GM18951 (cell line): ENCODE measurements around the gene PDHA1.

ENCODE experiments used
- POLR2A ChIP-seq: IDR thresholded peaks from 4 replicates; pipeline ENCODE4 v1.6.1; 2011; ENCODE audit warnings: mild to moderate bottlenecking; ENCODE audit not compliant: insufficient read length, insufficient read depth; ENCODE audit errors: extremely low read depth
- in situ Hi-C: fragments of 300-500 bp; cut with MboI; formaldehyde crosslinking; loops from one replicate; pipeline ENCODE4 v1.12.0; 2022; ENCODE audit warnings: low sequenced_read_pairs, mixed read lengths, inconsistent platforms; ENCODE audit not compliant: unreplicated experiment

PDHA1 gene

DNA sequence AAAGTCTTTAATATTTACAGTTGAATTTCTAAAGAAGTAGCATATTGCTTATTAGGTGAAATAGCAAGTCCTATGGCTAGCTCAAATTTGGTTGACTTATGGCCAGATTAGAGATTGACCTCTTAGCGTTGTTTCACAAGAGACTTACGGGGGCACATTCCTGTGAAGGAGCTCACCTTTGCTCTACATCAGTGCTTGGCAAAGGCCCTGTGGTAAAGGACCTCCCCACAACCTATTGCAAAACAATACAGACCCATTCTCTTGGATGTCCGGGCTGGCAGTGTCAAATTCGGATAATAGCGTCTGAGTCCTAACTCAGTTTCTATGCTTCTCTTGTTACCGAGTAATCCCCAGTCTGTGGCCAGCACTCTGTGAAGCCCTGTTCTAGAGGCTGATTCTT lies 10.9 kb downstream of the PDHA1 start:
- TF ChIP-seq POLR2A = no peak
- in situ Hi-C loops = no loop called here

DNA sequence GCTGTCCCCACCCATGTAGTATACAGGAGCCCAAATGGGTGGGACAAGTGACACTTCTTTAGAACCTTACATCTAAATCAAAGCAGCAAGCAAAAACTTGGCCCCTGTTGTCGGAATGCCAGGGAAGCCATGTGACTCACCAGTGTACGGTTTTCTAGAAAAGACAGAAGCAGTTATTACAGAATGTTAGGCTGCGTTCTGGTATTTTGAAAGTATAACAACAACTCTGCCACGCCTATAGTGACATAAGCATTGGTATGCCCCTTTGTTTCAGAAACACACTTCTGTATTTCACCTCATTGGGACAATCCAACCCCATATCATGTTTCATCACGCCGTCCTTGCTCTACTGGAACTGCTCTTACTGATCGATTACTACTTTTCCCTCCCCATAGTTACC lies 14.8 kb downstream of the PDHA1 start:
- in situ Hi-C loops = no loop called here
- no peak for TF ChIP-seq POLR2A

DNA sequence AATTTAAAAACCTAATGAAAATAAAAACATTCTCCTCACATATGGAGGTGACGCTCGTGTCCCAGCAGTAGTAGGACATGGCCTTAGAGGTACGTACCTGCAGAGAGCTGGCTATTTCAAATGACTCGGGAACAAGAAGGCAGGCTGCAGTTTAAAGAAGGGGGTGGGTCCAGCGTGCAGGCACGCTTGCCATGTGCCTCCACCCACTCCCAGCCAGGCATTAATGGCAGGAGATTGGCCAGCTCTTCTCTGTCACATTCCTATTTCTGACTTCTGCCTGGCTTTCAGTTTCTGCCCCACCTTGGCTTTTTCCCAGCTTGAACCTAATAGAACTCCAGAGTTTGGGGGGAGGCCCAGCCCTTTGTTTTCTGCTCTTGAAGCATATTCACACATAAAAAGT lies 17.2 kb downstream of the PDHA1 start:
- in situ Hi-C loops = no loop called here
- no peak for TF ChIP-seq POLR2A

DNA sequence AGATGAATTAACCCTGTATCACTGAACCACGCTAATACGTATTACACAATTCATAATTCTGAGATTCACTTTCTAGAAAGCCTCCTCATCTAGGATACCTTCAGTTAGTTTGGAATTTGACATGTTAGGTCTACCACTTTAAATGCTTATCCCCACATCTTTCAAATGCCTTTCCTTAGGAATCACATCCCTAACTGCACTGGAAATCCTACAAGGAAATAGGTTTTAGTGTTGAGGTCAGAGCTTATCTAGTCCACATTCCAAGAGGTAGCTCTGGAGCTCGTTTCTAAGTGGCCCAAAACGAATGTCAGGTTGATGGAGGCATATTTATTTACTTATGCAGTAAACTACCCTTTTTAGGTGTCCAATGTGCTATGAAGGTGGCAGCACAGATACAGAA lies 18.0 kb downstream of the PDHA1 start:
- in situ Hi-C loops = no loop called here
- TF ChIP-seq POLR2A = no peak

DNA sequence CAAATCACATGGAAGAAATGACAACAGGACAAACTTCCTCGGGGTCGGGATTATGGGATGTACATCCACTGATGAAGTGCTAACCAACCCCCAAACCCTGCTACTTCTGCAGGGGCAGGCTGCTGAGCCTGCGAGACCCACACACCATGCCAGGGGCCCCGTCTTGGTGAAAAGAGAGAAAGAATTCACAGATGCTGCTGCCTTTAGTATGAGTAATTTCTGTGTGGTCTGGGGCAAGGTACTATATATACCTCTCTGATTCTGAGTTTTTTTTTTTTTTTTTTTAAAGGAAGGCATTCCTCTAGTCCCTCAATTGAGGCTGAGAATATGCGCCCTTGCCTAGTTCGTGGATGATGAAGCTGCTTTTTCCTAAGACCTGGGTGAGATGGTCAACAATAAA lies 24.8 kb downstream of the PDHA1 start:
- no peak for TF ChIP-seq POLR2A
- in situ Hi-C loops = no loop called here

DNA sequence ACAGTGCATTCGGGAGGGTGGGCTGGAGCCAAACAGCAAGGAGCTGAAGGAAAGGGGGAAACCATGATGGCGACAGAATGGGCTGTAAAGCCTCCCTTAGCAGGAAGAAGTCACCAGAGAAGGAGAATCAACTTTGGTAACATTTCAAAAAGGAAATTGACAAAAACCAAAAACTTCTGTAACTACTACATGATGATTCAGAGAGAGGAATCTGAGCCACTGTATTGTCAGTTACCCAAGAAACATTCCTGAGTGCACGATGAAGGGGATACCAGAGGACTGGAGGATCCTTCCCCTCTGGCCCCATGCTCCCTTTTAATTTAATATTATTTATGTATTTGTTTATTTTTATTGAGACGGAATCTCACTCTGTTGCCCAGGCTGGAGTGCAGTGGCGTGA lies 26.3 kb downstream of the PDHA1 start:
- no peak for TF ChIP-seq POLR2A
- in situ Hi-C loops = no loop called here

DNA sequence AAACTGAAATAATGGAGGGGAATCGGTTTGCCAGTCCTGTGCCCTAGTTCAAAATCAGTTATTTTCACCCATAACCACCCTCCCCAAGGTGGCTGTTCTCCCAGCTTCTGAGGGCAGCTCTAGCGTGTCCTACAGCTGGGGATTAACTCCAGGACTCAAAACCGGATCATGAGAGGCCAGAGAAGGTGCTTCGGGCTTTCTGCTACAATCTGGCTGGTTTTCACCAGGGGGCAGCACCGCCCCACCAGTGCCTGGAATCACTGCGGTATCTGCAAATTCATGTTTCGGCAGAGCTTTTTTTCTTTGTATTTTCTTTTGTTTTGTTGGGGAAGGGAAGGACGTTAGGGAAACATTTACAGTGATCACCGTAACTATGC lies 28.4 kb downstream of the PDHA1 start:
- in situ Hi-C loops = no loop called here

DNA sequence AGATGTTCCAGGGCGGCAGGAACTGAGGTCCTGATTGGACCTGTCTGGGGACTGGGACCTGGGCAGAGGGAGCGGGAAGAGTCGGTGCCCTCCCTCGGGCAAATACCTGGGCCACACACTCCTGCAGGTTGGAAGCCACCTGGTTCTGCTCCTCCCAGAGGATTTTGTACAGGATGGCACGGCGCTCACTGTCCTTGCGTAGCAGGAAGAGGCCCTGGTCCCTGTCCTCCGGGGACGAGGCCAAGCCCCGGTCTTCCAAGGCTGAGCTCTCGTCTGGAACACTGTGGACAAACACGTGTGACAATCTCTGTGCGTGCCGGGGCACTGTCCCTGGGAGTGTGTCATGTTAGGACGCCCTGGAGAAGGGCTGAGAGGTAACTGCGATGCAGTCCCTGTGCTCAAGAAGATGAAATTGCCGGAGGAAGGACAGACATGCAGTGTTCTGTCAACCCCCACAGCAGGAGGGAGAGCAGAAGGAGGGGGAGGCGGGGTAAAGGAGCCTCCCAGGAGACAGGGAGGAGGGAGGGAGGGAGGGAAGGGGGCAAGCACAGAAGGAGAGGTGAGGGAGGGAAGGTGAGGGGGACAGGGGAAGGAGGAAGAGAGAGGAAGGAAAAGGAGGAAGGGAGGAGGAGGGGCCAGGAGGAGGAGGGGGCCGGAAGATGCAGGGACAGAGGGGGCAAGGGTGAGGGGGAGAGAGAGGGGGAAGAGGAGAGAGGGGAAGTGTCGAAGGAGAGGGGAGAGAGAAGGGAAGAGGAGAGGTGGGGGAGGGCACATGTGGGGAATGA lies 29.0 kb downstream of the PDHA1 start:
- no peak for TF ChIP-seq POLR2A
- in situ Hi-C loops = no loop called here

More for the DNA sequence above, 28.4 kb downstream of the PDHA1 start:
- TF ChIP-seq POLR2A = no peak

DNA sequence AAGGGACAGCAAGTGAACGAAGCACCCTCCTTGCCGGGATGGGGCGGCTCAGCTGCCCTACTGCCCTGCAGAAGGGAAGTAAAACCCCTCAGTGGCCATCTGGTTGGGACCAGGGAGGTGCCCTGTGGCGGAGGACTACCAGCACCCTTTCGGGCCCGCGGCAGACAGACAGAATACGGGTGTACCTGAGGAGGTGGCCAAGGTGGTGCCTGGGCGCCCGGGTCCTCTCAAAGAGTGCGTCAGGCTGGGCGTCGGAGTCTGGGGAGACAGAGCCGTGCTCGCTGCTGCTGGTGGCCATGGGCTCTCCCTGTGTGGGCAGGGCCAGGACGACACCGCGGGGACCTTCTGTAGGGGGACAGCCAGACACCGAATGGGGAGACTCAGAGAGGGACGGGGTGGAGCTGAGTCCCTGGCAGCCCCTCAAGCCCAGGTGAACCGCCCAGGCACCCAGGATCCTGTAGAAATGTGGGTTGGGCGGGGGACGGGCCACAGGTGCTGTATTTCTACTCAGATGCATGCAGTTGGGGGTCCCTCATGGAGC lies 29.7 kb downstream of the PDHA1 start:
- no peak for TF ChIP-seq POLR2A
- in situ Hi-C loops = no loop called here

DNA sequence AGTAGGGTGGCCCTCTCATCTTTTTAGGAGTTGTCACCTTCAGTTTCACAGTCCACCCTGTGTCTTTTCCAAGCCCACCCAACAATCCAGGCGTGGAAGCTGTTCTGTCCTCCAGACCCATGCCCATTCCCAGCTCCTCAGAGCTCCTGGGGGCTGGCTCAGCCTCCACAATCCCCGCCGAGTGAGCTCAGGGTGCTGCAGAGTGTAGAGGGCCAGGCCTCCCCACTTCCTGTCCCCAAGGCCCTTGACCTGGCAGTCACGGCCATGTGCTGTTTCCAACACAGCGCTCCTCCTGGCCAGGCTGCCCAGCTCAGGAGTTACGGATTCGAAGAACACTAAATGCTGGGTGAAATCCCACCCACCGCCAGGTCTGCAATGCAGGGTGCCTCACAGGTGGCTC lies 31.8 kb downstream of the PDHA1 start:
- in situ Hi-C loops = loop anchor here (25.0 kb wide), 1 partner anchor 687 kb away; no protein-coding TSS in a partner anchor
- no peak for TF ChIP-seq POLR2A

DNA sequence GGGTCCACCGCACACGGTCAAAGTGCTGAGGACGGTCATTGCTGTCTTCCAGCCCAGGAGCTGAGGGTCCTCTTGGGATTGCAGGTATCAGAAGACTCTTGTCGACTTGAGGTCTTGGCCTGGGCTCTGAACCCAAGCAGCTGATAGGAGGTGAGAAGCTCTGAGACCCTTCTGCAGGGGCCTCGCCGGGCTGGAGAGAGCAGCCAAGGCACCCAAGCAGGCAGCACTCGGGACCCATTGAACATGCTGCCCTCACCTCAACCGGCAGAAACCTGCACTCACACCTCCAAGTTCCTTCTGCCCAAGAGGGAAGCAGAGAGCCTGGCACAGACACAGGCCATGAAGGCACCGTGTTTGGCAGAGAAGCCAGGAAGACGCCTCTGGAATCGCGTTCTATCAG lies 34.1 kb downstream of the PDHA1 start:
- TF ChIP-seq POLR2A = no peak
- in situ Hi-C loops = loop anchor here (25.0 kb wide), 1 partner anchor 685 kb away; no protein-coding TSS in a partner anchor

DNA sequence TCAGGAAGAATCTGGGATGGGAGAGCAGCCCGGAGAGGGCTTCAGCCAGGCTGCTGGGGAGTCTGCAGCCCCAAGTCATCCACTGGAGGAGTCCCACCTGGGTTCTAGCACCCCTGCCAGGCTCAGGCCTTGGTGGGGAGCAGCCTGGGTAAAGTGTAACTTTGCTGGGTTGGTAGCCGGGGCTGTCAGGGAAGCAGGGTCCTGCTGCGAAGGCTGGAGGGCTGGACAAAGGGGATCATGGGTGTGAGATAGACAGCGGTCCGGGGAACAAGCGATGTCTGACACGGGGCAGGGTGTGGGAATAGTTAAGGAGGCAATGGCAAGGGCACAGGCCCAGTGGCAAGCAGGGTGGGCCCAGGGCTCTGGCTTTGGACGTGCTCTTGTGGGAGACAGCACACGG lies 37.6 kb downstream of the PDHA1 start:
- in situ Hi-C loops = loop anchor here (25.0 kb wide), 1 partner anchor 681 kb away; no protein-coding TSS in a partner anchor
- TF ChIP-seq POLR2A = no peak

DNA sequence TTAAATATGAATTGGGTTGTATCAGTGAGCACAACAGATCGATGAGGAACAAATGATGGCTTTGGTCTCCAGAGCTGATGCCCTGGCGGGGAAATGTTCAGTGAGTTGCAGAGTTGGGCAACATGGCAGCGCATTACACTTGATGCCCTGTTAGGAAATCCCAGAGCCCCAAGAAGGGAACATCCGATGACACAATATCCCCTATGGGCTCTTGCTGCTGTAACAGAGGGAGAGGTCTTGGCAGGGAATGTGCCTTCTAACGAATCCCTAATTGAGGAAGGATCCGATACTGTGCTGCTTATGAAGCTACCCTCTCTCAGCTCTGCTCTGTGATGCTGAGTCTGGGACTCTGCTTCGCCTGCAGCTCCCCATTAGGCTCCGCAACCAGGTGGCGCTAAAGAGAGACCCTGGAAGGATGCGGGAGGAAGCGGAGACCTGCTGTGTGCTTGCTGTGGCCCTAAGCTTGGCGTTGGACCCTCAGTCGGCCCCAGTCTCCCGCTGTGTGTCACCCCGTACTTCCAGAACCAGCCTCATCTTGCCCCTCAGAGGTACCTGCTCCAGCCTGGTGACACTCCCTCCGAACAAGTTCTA lies 38.9 kb downstream of the PDHA1 start:
- no peak for TF ChIP-seq POLR2A
- in situ Hi-C loops = loop anchor here (25.0 kb wide), 1 partner anchor 680 kb away; no protein-coding TSS in a partner anchor

DNA sequence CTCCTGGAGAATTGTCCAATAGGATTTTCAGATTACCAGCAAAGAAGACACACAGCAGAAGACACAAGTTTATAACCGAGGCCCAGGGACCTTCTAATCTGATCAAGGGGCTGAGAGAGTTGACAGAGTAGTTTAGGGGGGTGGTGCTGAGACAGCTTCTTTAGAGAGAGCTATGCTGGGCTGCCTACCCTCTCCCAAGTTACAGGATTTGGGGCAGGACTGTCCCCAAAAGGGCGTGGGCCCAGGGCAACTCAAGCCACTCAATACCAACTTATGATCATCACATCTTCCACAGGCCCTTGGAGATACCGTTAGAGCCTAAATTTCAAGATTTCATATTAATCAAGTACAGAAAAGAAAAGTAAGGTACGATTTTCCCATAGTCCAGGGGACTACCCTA lies 43.0 kb downstream of the PDHA1 start:
- in situ Hi-C loops = loop anchor here (25.0 kb wide), 1 partner anchor 676 kb away; no protein-coding TSS in a partner anchor
- TF ChIP-seq POLR2A = no peak
